NB4 (cell line): ENCODE measurements around the gene ATP6V1G3.

Experiments used
- DNase-seq: peaks from one replicate; pipeline ENCODE4 v3.0.0; 2010; ENCODE audit warnings: low read depth
- H3K4me3 ChIP-seq: one replicate; pipeline ENCODE4 v1.5.1; 2011; ENCODE audit warnings: mild to moderate bottlenecking, low read depth, low read length, moderate library complexity
- CTCF ChIP-seq: IDR thresholded peaks from one replicate; pipeline ENCODE4 v1.5.1; 2012; ENCODE audit warnings: low read depth, low read length
- MAX ChIP-seq: IDR thresholded peaks from 2 replicates; pipeline ENCODE4 v1.6.1; 2011; ENCODE audit warnings: low read depth, low read length
- MYC ChIP-seq: IDR thresholded peaks from 2 replicates; pipeline ENCODE4 v1.6.1; 2011; ENCODE audit warnings: low read depth, low read length
- POLR2A ChIP-seq: IDR thresholded peaks from 2 replicates; pipeline ENCODE4 v1.6.1; 2011; ENCODE audit warnings: mild to moderate bottlenecking; ENCODE audit not compliant: insufficient read length; ENCODE audit errors: extremely low read depth

ATP6V1G3 gene

GRCh38 chr1:198575292-198575691, 34.8 kb upstream of the ATP6V1G3 start:
- TF ChIP-seq POLR2A, result no peak
- TF ChIP-seq CTCF, result no peak
- no peak for TF ChIP-seq MYC
- TF ChIP-seq MAX, result no peak
- no peak overlapping the region for H3K4me3 ChIP-seq
- DNase-seq, result no peak

- H3K4me3 ChIP-seq, result no peak overlapping the region
- no peak for TF ChIP-seq MYC
- TF ChIP-seq POLR2A, result no peak
- TF ChIP-seq CTCF, result no peak
- TF ChIP-seq MAX, result no peak
- DNase-seq, result no peak
Measured at GRCh38 chr1:198574325-198574724, 33.8 kb upstream of the ATP6V1G3 start.

DNA sequence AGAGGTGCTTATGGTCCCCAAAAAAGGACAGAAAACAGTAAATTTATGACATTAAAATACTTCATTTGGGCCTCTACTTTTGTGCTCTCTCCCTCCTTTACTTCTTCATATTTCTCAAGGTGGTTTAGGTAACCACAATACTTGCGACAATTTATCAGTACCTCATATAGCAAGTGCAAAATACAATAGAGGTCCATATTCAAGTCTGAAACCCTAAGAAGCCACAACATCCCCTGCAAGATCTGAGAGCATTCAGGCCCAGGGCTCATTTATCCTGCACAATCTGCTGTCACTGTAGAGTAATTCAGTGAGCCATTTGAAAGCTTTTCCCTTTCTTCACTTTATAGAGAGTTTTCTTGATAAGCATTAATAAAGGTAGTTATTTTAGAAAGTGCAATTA, 24.2 kb upstream of the ATP6V1G3 start:
- H3K4me3 ChIP-seq, result no peak overlapping the region
- no peak for DNase-seq
- no peak for TF ChIP-seq MYC
- no peak for TF ChIP-seq MAX
- TF ChIP-seq POLR2A, result no peak
- TF ChIP-seq CTCF, result no peak

DNA sequence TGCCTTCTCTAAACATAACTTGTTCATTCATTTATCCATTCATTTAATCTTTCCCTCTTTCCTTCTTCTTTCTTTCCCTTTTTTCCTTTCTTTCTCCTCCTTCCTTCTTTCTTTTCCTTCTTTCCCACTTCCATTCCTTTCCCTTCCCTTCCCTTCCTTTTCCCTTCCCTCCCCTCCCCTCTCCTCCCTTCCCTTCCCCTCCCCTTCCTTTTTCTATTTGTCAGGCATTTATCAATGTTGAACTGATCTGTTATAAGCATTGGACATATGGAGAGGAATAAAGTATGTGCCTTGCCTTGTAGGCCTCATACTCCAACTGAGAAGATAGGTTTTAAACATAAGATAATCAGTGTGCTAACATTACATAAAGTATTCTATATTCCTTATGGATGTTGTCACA, 23.7 kb upstream of the ATP6V1G3 start:
- no peak overlapping the region for H3K4me3 ChIP-seq
- no peak for DNase-seq
- TF ChIP-seq MAX (no peak), MYC (no peak), POLR2A (no peak), CTCF (no peak)

- H3K4me3 ChIP-seq, result no peak overlapping the region
- no peak for DNase-seq
- TF ChIP-seq POLR2A, result no peak
- TF ChIP-seq MYC, result no peak
- TF ChIP-seq CTCF, result no peak
- TF ChIP-seq MAX, result no peak
Measured at GRCh38 chr1:198563583-198563982, 23.1 kb upstream of the ATP6V1G3 start.

DNA sequence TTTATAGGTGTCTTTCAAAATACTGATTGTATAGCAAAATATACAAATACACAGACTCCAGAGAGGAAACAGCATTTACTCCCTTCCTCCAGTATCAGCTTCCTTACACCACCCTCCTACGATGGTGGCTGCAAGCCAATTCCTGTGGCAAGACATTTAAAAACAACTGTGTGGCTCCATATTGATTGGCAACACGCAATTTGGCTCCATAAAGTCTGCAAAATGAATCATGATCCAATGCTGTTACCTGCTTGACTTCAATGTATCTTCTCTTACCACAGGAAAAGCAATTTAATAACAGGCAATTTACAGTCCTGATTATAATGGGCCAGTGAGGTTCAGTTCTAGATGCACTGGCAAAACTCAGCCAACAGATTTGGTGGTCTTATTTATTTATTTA, 19.7 kb upstream of the ATP6V1G3 start:
- H3K4me3 ChIP-seq, result no peak overlapping the region
- DNase-seq, result no peak
- TF ChIP-seq POLR2A (no peak), MYC (no peak), MAX (no peak), CTCF (no peak)
